Natural killer cell treated with Interleukin-12 subunit alpha and Interleukin-12 subunit beta and Interleukin-15 and Interleukin-18, amount 100 ng/mL, for 72 hours (primary cell): Measurements from ENCODE around the gene SNX21. TPM values are rescaled to one million over a fixed set of nuclear protein-coding genes. Genes with fewer than 3 reads are reported as not detected.

Experiments used
- ATAC-seq, 2 donors: fragments of 150-1000 bp; cut with Tn5 transposase in 1 of 2; sonication (Bioruptor Pico), chemical (Tn5 transposase) in 1 of 2; 2 replicates each; pipeline ENCODE4 v1.10.0; 2021
- DNase-seq: peaks from one replicate; pipeline ENCODE4 v3.0.0; 2022; ENCODE audit warnings: low spot score
- H3K27ac Mint-ChIP-seq, 2 donors: 1 replicate in 1 of 2; 2 replicates in 1 of 2; pipeline ENCODE4 v1.8.0; 2022; ENCODE audit warnings: mixed read lengths in 2 of 2, mild to moderate bottlenecking in 1 of 2, moderate library complexity in 1 of 2
- H3K27me3 Mint-ChIP-seq, 2 donors: 1 replicate in 1 of 2; 2 replicates in 1 of 2; pipeline ENCODE4 v1.8.0; 2022; ENCODE audit warnings: mixed read lengths in 2 of 2
- H3K36me3 Mint-ChIP-seq: one replicate; pipeline ENCODE4 v1.8.0; 2022; ENCODE audit warnings: mixed read lengths
- H3K4me1 Mint-ChIP-seq, 2 donors: 1 replicate in 1 of 2; 2 replicates in 1 of 2; pipeline ENCODE4 v1.8.0; 2022; ENCODE audit warnings: low read depth in 2 of 2, mixed read lengths in 2 of 2, mild to moderate bottlenecking in 1 of 2
- H3K4me3 Mint-ChIP-seq: one replicate; pipeline ENCODE4 v1.8.0; 2022; ENCODE audit warnings: mixed read lengths
- H3K9me3 Mint-ChIP-seq: 2 replicates; pipeline ENCODE4 v1.8.0; 2022; ENCODE audit warnings: mixed read lengths
- total RNA-seq, 2 donors: library from RNA; stranded (reverse); gene quantifications; one replicate each; pipeline ENCODE4 v1.2.3, GENCODE V29; 2022

Gene SNX21
- total RNA-seq, 2 donors from 2014 or later, result 1.5 to 2.2 TPM

- peaks cover 11% of the 10 kb centered on the region in 2 donors for H3K4me1 Mint-ChIP-seq
- no peak overlapping the region for H3K27ac Mint-ChIP-seq
- no peak for DNase-seq
Observed at GRCh38 chr20:45888681-45889080, 55.1 kb downstream of the SNX21 start.

GRCh38 chr20:45890077-45890984, 56.7 kb downstream of the SNX21 start:
- Mint-ChIP-seq H3K27me3 (no peaks in the 10 kb centered on the region), H3K4me1 (peaks cover 11% of the 10 kb centered on the region in 2 donors), H3K4me3 (peak overlapping the region; percentile 89), H3K9me3 (no peaks in the 10 kb centered on the region), H3K27ac (peak overlapping the region; percentile 58 to 77), H3K36me3 (no peaks in the 10 kb centered on the region)
- ATAC-seq, result peak; percentile 50 to 66
- DNase-seq, result no peak

More at GRCh38 chr20:45888681-45889080, 55.1 kb downstream of the SNX21 start:
- Mint-ChIP-seq H3K4me3 (no peak overlapping the region), H3K27me3 (no peaks in the 10 kb centered on the region), H3K36me3 (no peaks in the 10 kb centered on the region), H3K9me3 (no peaks in the 10 kb centered on the region)
- no peak for ATAC-seq

GRCh38 chr20:45890985-45891983, 57.7 kb downstream of the SNX21 start, which contains the start of the genes CTSA and NEURL2:
Gene CTSA, plus strand, starts transcription at chr20:45891335. Its CDS starts 234 bp downstream, at chr20:45891569.
Gene NEURL2, minus strand, starts transcription at chr20:45891208. Its CDS starts 217 bp downstream, at chr20:45890991.
- Mint-ChIP-seq H3K36me3 (no peaks in the 10 kb centered on the region), H3K9me3 (no peaks in the 10 kb centered on the region), H3K27ac (peak within 1 kb of the TSS; percentile 58 to 78), H3K27me3 (no peaks in the 10 kb centered on the region), H3K4me3 (peak within 1 kb of the TSS; percentile 89), H3K4me1 (peaks cover 11% of the 10 kb centered on the region in 2 donors)
- DNase-seq (peak; percentile 87), ATAC-seq (peak; percentile 84 to 88)

GRCh38 chr20:45892049-45892825, 58.6 kb downstream of the SNX21 start:
- DNase-seq, result no peak
- Mint-ChIP-seq H3K4me3 (peak overlapping the region; percentile 89), H3K36me3 (no peaks in the 10 kb centered on the region), H3K27ac (peak overlapping the region; percentile 58 to 78), H3K27me3 (no peaks in the 10 kb centered on the region), H3K9me3 (no peaks in the 10 kb centered on the region), H3K4me1 (peaks cover 11% of the 10 kb centered on the region in 2 donors)
- no peak for ATAC-seq

Other genes starting within 250 kb of the SNX21 start
- gene WFDC10A, start 204.1 kb upstream of the SNX21 start, total RNA-seq, result not detected
- not detected for gene WFDC9, start 202.5 kb upstream of the SNX21 start, total RNA-seq
- gene WFDC11, start 163.6 kb upstream of the SNX21 start, total RNA-seq, result not detected
- gene WFDC13, start 131.8 kb upstream of the SNX21 start, total RNA-seq, result not detected
- not detected for gene WFDC10B, start 128.8 kb upstream of the SNX21 start, total RNA-seq
- not detected for gene SPINT4, start 111.5 kb upstream of the SNX21 start, total RNA-seq
- not detected for gene WFDC3, start 41.9 kb upstream of the SNX21 start, total RNA-seq
- gene DNTTIP1, start 41.8 kb upstream of the SNX21 start, total RNA-seq, result 10 to 100 TPM; 25.5 to 30.4 TPM
- 100 to 1,000 TPM in 1 of 2 donors, 10 to 100 TPM in 1; 89.7 to 139 TPM for gene UBE2C, start 21.2 kb upstream of the SNX21 start, total RNA-seq
- not detected for gene TNNC2, start 6.5 kb upstream of the SNX21 start, total RNA-seq
- gene ACOT8, start 23.6 kb downstream of the SNX21 start, total RNA-seq, result 10 to 100 TPM; 24.4 to 26.2 TPM
- 1 to 10 TPM; 5.5 to 6.4 TPM for gene ZSWIM3, start 23.8 kb downstream of the SNX21 start, total RNA-seq
- 1 to 10 TPM; 2.7 to 3.2 TPM for gene ZSWIM1, start 47.4 kb downstream of the SNX21 start, total RNA-seq
- gene SPATA25, start 53.8 kb downstream of the SNX21 start, total RNA-seq, result 1 to 10 TPM in 1 of 2 donors, not detected in 1; 1.0 TPM
- gene NEURL2, start 57.4 kb downstream of the SNX21 start, total RNA-seq, result 1 to 10 TPM in 1 of 2 donors, under 1 TPM in 1; 0.29 to 1.9 TPM
- 10 to 100 TPM; 42.2 to 55.6 TPM for gene CTSA, start 57.5 kb downstream of the SNX21 start, total RNA-seq
- 1 to 10 TPM; 3.0 to 8.8 TPM for gene PLTP, start 78.4 kb downstream of the SNX21 start, total RNA-seq
- 10 to 100 TPM; 33.7 to 41.1 TPM for gene PCIF1, start 100.9 kb downstream of the SNX21 start, total RNA-seq
- 10 to 100 TPM; 44.4 to 62.6 TPM for gene ZNF335, start 138.4 kb downstream of the SNX21 start, total RNA-seq
- gene MMP9, start 175.1 kb downstream of the SNX21 start, total RNA-seq, result under 1 TPM in 1 of 2 donors, not detected in 1; 0.17 TPM
- gene SLC12A5, start 195.4 kb downstream of the SNX21 start, total RNA-seq, result not detected